Vagina (tissue), 2 donors: ENCODE measurements around the gene SUPT6H.

Source experiments
- CTCF ChIP-seq, 3 experiments: fragments of 450-650 bp in 2 of 3; fragments of 200-600 bp in 1 of 3; sonication (generic) in 1 of 3; IDR thresholded peaks; one replicate each; pipeline ENCODE4 v1.5.1; 2017 to 2019; ENCODE audit warnings: antibody characterized with exemption in 3 of 3, mild to moderate bottlenecking in 2 of 3, moderate library complexity in 2 of 3
- POLR2A ChIP-seq, 2 donors: fragments of 450-650 bp; IDR thresholded peaks; one replicate each; pipeline ENCODE4 v1.6.1; 2017; ENCODE audit warnings: antibody characterized with exemption in 2 of 2, mild to moderate bottlenecking in 2 of 2, moderate library complexity in 2 of 2

- no peak for TF ChIP-seq CTCF (IDR thresholded peaks at IDR 0.05)
- no peak for TF ChIP-seq POLR2A (IDR thresholded peaks at IDR 0.05)
Measured at GRCh38 chr17:28634206-28634865, 27.7 kb upstream of the SUPT6H start.
